Smooth muscle cell of bladder (primary cell): ENCODE data around the gene MBTPS2. TPM values are rescaled to one million over a fixed set of nuclear protein-coding genes. Genes with fewer than 3 reads are reported as not detected.

Experiments used
- total RNA-seq: library from RNA; depleted of rRNA; stranded (reverse); fragments of >200 nt; gene quantifications from 2 replicates; pipeline ENCODE4 v1.2.3, GENCODE V29; 2014

MBTPS2 gene
- 6.7 and 7.2 TPM in 2 replicates for total RNA-seq

DNA sequence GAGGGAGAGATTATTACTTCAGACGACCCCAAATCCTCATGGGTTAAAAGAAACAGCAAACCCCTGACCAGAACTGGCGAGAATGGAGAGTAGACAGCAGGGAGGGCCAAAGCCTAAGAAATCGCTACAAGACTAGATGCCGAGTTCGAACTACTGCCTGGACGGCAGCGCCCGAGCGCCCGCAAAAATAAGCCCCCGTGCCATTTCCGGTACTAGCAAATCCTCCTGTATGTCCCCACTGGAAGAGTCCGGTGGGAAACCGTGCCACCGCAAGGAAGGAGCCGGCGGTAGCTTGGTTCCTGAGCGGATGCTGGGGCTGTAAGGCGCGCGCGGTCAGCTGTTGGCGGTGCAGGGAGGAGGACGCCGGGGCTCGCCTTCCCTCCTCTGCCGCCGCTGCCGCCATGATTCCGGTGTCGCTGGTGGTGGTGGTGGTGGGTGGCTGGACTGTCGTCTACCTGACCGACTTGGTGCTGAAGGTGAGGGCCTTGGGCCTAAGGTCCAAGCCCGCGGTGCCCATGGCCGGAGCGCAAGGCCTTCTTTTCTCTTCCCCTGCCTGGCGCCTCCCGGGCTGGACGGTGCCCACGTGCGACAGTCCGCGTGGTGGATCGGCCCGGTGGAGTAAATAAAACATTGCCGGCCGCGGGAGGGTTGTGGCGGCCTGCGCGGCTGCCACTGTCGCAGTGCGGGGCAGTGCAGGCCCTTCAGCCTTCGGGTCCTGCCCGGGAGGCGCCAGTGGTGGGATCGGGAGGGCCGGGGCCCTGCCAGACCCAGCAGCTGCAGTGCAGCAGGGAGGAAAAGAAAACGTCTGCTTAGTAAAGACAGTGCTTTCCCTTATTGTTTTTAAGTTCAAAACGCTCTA, at the start of gene MBTPS2:
Gene MBTPS2 (plus strand): TSS at position 284 of the 859 bp plus-strand sequence. CDS start 118 bp downstream, at position 402.

DNA sequence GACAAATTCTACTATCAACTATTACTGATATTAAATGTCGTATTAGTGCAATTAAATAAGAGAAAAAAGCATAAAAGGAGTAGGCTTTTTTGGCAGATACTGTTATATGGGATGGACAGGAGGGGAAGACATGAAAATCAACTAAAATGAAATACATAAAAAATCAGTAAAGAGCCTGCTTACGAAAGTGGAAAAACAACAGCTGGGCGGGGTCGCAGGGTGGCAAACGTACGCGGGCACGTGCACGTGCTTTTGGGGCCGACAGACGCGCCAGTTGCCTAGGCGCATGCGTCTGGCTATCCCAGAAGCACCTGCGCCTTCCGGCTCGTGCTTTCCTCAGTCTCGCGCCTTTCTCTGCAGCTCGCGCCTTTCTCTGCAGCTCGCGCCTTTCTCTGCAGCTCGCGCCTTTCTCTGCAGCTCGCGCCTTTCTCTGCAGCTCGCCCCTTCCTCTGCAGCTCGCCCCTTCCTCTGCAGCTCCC, 16.6 kb downstream of the MBTPS2 start, which contains the start of gene YY2:
Gene YY2 (plus strand): TSS at position 51 of the 479 bp plus-strand sequence. CDS start 498 bp downstream, outside the sequence.

Other genes starting within 250 kb of the MBTPS2 start
- gene KLHL34, start 181.3 kb upstream of the MBTPS2 start, total RNA-seq: under 0.01 TPM in 1 of 2 replicates, not detected in the other
- not detected in 2 replicates for gene SMPX, start 81.5 kb upstream of the MBTPS2 start, total RNA-seq
- gene YY2, start 16.4 kb downstream of the MBTPS2 start, total RNA-seq: 1.00 and 1.2 TPM in 2 replicates
- gene SMS, start 101.1 kb downstream of the MBTPS2 start, total RNA-seq: 93.0 and 122 TPM in 2 replicates
- 0.14 and 0.46 TPM in 2 replicates for gene PHEX, start 192.7 kb downstream of the MBTPS2 start, total RNA-seq